B cell (primary cell): ENCODE data around the gene GTF2IRD1. TPM values are rescaled to one million over a fixed set of nuclear protein-coding genes. Genes with fewer than 3 reads are reported as not detected.
A peak's percentile ranks its signal among the peaks of the same experiment; 100 is the strongest.

ENCODE experiments used
- ATAC-seq: fragments of 200-7000 bp; cut with Tn5 transposase; one replicate; pipeline ENCODE4 v1.10.0; 2021; ENCODE audit warnings: low read depth, mild to moderate bottlenecking, moderate number of reproducible peaks, moderate library complexity
- CTCF ChIA-PET: fragments of 350-600 bp; sonication (Branson Sonifier 250); formaldehyde crosslinking; loops from one replicate; lab custom pipeline; 2021; ENCODE audit warnings: antibody characterized with exemption, inconsistent platforms; lab: Charles Lee
- POLR2A ChIA-PET: fragments of 350-600 bp; sonication (Branson Sonifier 250); formaldehyde crosslinking; loops from one replicate; lab custom pipeline; 2021; ENCODE audit warnings: antibody characterized with exemption; lab: Charles Lee
- DNase-seq: peaks from one replicate; pipeline ENCODE4 v3.0.0; 2013
- H2AFZ ChIP-seq: 2 replicates; pipeline ENCODE4 v1.6.1; 2012; ENCODE audit warnings: mild to moderate bottlenecking, low read depth, low read length; ENCODE audit not compliant: insufficient read depth, poor library complexity, severe bottlenecking
- H3K27ac ChIP-seq, 2 donors: 1 replicate in 1 of 2; 2 replicates in 1 of 2; pipeline ENCODE4 v1.5.1; 2012 to 2013; ENCODE audit warnings: low read length in 2 of 2, mild to moderate bottlenecking in 2 of 2, moderate library complexity in 1 of 2
- H3K27me3 ChIP-seq, 4 experiments: fragments of 200-600 bp in 1 of 4; sonication (generic) in 1 of 4; replicated peaks in 1 of 4; 1 replicate in 2 of 4; 2 replicates in 2 of 4; pipeline versions ENCODE4 v1.6.1 to v1.7.0; 2013 to 2016; ENCODE audit warnings: low read length in 3 of 4, mild to moderate bottlenecking in 2 of 4, mixed read lengths in 1 of 4, moderate library complexity in 1 of 4; ENCODE audit not compliant: insufficient read depth in 4 of 4, control insufficient read depth in 3 of 4; ENCODE audit errors: control extremely low read depth in 1 of 4
- H3K36me3 ChIP-seq, 2 experiments: replicated peaks in 1 of 2; 1 replicate in 1 of 2; 2 replicates in 1 of 2; pipeline versions ENCODE4 v1.6.1 to v1.7.1; 2013; ENCODE audit warnings: low read length in 1 of 2; ENCODE audit not compliant: insufficient read depth in 2 of 2, control insufficient read depth in 1 of 2; ENCODE audit errors: control extremely low read depth in 1 of 2, extremely low read depth in 1 of 2
- H3K4me1 ChIP-seq, 2 donors: fragments of 200-600 bp in 1 of 2; sonication (generic) in 1 of 2; 1 replicate in 1 of 2; 2 replicates in 1 of 2; pipeline versions ENCODE4 v1.5.1 to v1.6.1; 2013 to 2017; ENCODE audit warnings: low read length in 2 of 2; ENCODE audit not compliant: control insufficient read depth in 2 of 2, insufficient read depth in 2 of 2
- H3K4me2 ChIP-seq: replicated peaks from 2 replicates; pipeline ENCODE3; 2012; ENCODE audit warnings: mild to moderate bottlenecking, low read depth, low read length; ENCODE audit not compliant: poor library complexity, severe bottlenecking
- H3K4me3 ChIP-seq, 5 experiments: fragments of 200-600 bp in 1 of 5; sonication (generic) in 1 of 5; 1 replicate in 3 of 5; 2 replicates in 2 of 5; pipeline versions ENCODE4 v1.5.1 to v1.7.0; 2011 to 2016; ENCODE audit warnings: low read length in 4 of 5, mild to moderate bottlenecking in 4 of 5, low read depth in 2 of 5, control low read depth in 1 of 5, moderate library complexity in 1 of 5; ENCODE audit not compliant: insufficient read depth in 1 of 5; ENCODE audit errors: control extremely low read depth in 1 of 5, extremely low read depth in 1 of 5
- H3K79me2 ChIP-seq: fragments of 200-600 bp; sonication (generic); one replicate; pipeline ENCODE4 v1.6.0; 2016; ENCODE audit warnings: low read length; ENCODE audit not compliant: control insufficient read depth, insufficient read depth
- H3K9ac ChIP-seq: fragments of 200-600 bp; sonication (generic); 2 replicates; pipeline ENCODE4 v1.6.1; 2017; ENCODE audit warnings: mild to moderate bottlenecking, low read length, moderate library complexity
- H3K9me3 ChIP-seq, 3 donors: one replicate each; pipeline versions ENCODE4 v1.6.1 to v1.7.1; 2013; ENCODE audit warnings: low read length in 2 of 3; ENCODE audit not compliant: control insufficient read depth in 2 of 3, insufficient read depth in 1 of 3; ENCODE audit errors: control extremely low read depth in 1 of 3
- H4K20me1 ChIP-seq: 2 replicates; pipeline ENCODE4 v1.6.0; 2012; ENCODE audit warnings: mild to moderate bottlenecking, low read length; ENCODE audit not compliant: insufficient read depth, control insufficient read depth, poor library complexity, severe bottlenecking
- H3K27ac Mint-ChIP-seq: one replicate; pipeline ENCODE4 v1.8.0; 2021; ENCODE audit warnings: mixed read lengths
- H3K27me3 Mint-ChIP-seq: one replicate; pipeline ENCODE4 v1.8.0; 2021; ENCODE audit warnings: mixed read lengths
- H3K4me1 Mint-ChIP-seq: one replicate; pipeline ENCODE4 v1.8.0; 2021; ENCODE audit warnings: mixed read lengths
- H3K4me3 Mint-ChIP-seq: one replicate; pipeline ENCODE4 v1.8.0; 2021; ENCODE audit warnings: mixed read lengths
- H3K9me3 Mint-ChIP-seq: one replicate; pipeline ENCODE4 v1.8.0; 2022; ENCODE audit warnings: mixed read lengths; ENCODE audit not compliant: insufficient read depth
- EZH2 ChIP-seq: IDR thresholded peaks from 2 replicates; pipeline ENCODE4 v1.6.1; 2012; ENCODE audit warnings: borderline replicate concordance, low read depth, mild to moderate bottlenecking, moderate library complexity, low read length; ENCODE audit not compliant: insufficient read depth, poor library complexity, severe bottlenecking
- WGBS: methylation state at CpG from one replicate; pipeline ENCODE4 v1.1.5; 2013; ENCODE audit warnings: missing lambda C conversion rate; ENCODE audit not compliant: insufficient coverage; 5-methylcytosine and 5-hydroxymethylcytosine counted together
- intact Hi-C: fragments of 100-400 bp; cut with micrococcal nuclease; formaldehyde crosslinking; loops from one replicate; pipeline ENCODE4 v1.10.0; 2022
- polyA plus RNA-seq: library from polyadenylated mRNA; depleted of rRNA; stranded (reverse); fragments of >200 nt; gene quantifications from 2 replicates; pipeline ENCODE4 v1.2.3, GENCODE V29; 2012
- total RNA-seq, 2 donors: library from RNA; stranded (reverse); fragments of 120-200 nt in 1 of 2; gene quantifications; 1 replicate in 1 of 2; 2 replicates in 1 of 2; pipeline versions ENCODE4 v1.2.3 to v1.2.4, GENCODE V29; 2013 to 2022
- TF ChIP-seq, protein P1 (sequence below): fragments of 200-600 bp; IDR thresholded peaks from one replicate; pipeline ENCODE4 v1.8.0; 2022; ENCODE audit warnings: antibody characterized with exemption, mild to moderate bottlenecking

The GTF2IRD1 gene
- total and polyA plus RNA-seq, 2 donors (not counting 1 experiment from before 2014, with no cell fraction given): 0.45 to 2.2 TPM

- Histone ChIP-seq H3K4me2 (no peak overlapping the region), H3K36me3 (no peaks in the 10 kb centered on the region), H3K79me2 (no peaks in the 10 kb centered on the region), H2AFZ (no peak overlapping the region), H3K4me1 (peaks cover 16 to 21% of the 10 kb centered on the region in 2 donors), H4K20me1 (no peaks in the 10 kb centered on the region), H3K9ac (no peak overlapping the region), H3K27me3 (peaks cover 0 to 24% (median 7%) of the 10 kb centered on the region in 4 experiments), H3K27ac (no peak overlapping the region), H3K4me3 (no peak overlapping the region), H3K9me3 (peaks cover 0 to 6% (median 0%) of the 10 kb centered on the region in 3 donors)
- DNase-seq (no peak), ATAC-seq (no peak)
- CTCF ChIA-PET: no interaction called here
- Mint-ChIP-seq H3K4me1 (peaks cover 17% of the 10 kb centered on the region), H3K27me3 (peaks cover 12% of the 10 kb centered on the region), H3K4me3 (peak overlapping the region; percentile 64), H3K9me3 (no peaks in the 10 kb centered on the region), H3K27ac (peak overlapping the region; percentile 15)
- intact Hi-C loops: loop anchor here (10.0 kb wide), 1 partner anchor 109 kb away; no protein-coding TSS in a partner anchor
- TF ChIP-seq, protein P1, sequence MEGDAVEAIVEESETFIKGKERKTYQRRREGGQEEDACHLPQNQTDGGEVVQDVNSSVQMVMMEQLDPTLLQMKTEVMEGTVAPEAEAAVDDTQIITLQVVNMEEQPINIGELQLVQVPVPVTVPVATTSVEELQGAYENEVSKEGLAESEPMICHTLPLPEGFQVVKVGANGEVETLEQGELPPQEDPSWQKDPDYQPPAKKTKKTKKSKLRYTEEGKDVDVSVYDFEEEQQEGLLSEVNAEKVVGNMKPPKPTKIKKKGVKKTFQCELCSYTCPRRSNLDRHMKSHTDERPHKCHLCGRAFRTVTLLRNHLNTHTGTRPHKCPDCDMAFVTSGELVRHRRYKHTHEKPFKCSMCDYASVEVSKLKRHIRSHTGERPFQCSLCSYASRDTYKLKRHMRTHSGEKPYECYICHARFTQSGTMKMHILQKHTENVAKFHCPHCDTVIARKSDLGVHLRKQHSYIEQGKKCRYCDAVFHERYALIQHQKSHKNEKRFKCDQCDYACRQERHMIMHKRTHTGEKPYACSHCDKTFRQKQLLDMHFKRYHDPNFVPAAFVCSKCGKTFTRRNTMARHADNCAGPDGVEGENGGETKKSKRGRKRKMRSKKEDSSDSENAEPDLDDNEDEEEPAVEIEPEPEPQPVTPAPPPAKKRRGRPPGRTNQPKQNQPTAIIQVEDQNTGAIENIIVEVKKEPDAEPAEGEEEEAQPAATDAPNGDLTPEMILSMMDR: no peak
- no peak for TF ChIP-seq EZH2
- WGBS: 91% methylated on average over 13 of the region's 13 CpGs
- POLR2A ChIA-PET: no interaction called here
Observed at GRCh38 chr7:74455291-74455804, 1.6 kb downstream of the GTF2IRD1 start.

DNA sequence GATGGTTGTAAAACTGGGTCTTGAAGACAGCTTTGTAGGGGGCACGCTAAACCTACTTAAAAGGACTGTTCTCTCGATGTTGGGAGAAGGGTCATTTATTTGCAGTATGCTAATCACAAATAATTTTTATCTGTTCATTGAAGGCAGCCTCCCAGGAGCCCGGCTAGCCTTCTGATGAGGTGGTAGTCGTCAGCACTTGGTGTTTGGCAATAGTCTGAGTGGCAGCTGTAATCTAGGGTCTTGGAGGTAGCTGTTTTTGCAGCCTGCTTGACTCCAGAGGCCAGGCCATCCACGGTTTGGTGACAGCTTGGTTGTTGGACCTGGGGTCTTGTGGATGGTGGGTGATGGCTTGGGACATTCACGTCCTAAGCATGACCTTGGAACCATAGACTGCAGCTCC lies 2.2 kb downstream of the GTF2IRD1 start:
- Mint-ChIP-seq H3K9me3 (no peaks in the 10 kb centered on the region), H3K27ac (no peak overlapping the region), H3K4me1 (peaks cover 15% of the 10 kb centered on the region), H3K27me3 (peaks cover 12% of the 10 kb centered on the region), H3K4me3 (peak overlapping the region; percentile 64)
- POLR2A ChIA-PET: no interaction called here
- no peak overlapping the region for H3K4me2 ChIP-seq
- peaks cover 16 to 21% of the 10 kb centered on the region in 2 donors for H3K4me1 ChIP-seq
- no peaks in the 10 kb centered on the region for H4K20me1 ChIP-seq
- H3K9me3 ChIP-seq: peaks cover 0 to 6% (median 0%) of the 10 kb centered on the region in 3 donors
- ATAC-seq (no peak), DNase-seq (no peak)
- no peak overlapping the region for H2AFZ ChIP-seq
- intact Hi-C loops: loop anchor here (10.0 kb wide), 1 partner anchor 109 kb away; no protein-coding TSS in a partner anchor
- no peak overlapping the region for H3K4me3 ChIP-seq
- H3K27me3 ChIP-seq: peaks cover 0 to 24% (median 7%) of the 10 kb centered on the region in 4 experiments
- CTCF ChIA-PET: no interaction called here
- no peaks in the 10 kb centered on the region for H3K79me2 ChIP-seq
- no peak overlapping the region for H3K9ac ChIP-seq
- no peak for TF ChIP-seq EZH2
- TF ChIP-seq, protein P1: no peak
- WGBS: 97% methylated on average over 4 of the region's 6 CpGs
- H3K36me3 ChIP-seq: no peaks in the 10 kb centered on the region
- no peak overlapping the region for H3K27ac ChIP-seq
